GM18519 (cell line): ENCODE results near the gene ZNF32.
A peak's percentile ranks its signal among the peaks of the same experiment; 100 is the strongest.

Source experiments
- ATAC-seq: cut with Tn5 transposase; IDR thresholded peaks from one replicate; pipeline ENCODE4 v1.9.1; 2021; ENCODE audit warnings: mild to moderate bottlenecking, moderate library complexity; ENCODE audit not compliant: unreplicated experiment, low FRiP score

The ZNF32 gene

DNA sequence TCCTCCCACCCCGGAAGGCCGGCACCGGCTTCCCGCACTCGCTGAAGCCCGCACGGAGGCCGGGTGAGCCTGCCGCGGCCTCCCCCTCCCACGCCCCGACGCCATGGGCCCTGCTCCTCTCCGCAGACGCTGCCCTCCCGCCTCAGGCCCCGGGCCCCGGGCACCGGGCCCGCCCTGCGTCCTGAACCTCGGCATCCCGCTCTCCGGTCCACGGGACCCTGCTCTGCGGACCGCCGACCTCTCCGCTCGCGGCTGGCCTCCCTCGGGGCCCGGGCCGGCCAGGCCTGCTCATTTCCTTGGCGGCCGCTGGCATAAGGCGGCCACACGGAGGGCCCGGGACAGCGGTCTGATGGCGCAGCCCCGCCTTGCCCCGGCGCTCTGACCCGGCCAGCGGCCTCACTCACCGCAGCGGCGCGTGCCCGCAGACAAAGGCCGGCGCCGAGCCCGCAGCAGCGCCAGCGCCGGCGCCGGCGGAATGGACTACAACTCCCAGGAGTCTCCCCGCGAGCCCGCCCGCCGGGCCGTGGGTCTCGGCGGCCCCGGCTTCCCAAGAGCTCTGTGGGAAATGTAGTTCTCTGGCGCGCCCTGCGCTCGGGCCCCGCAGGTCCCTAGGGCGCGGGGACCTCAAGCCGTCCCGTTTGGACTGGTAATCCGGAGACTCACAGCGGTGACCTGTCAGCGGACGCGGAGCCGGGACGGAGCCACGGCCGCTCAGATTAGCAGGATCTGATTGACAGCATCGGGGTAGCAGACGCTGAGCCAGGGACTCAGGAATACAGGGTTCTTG lies at the start of gene ZNF32:
ZNF32 (minus strand) TSS at position 484 of the 787 bp plus-strand sequence. CDS start 2,748 bp downstream, outside the sequence.
- ATAC-seq, result peak; percentile 98

GRCh38 chr10:43698156-43698555 lies 49.5 kb upstream of the ZNF32 start:
- no peak for ATAC-seq

GRCh38 chr10:43696909-43697483 lies 48.3 kb upstream of the ZNF32 start:
- ATAC-seq, result no peak

- ATAC-seq, result no peak
Observed at GRCh38 chr10:43695730-43696129, 47.0 kb upstream of the ZNF32 start.

GRCh38 chr10:43695321-43695720 lies 46.6 kb upstream of the ZNF32 start:
- ATAC-seq, result no peak

- ATAC-seq, result no peak
Observed at GRCh38 chr10:43694526-43694925, 45.8 kb upstream of the ZNF32 start.

- no peak for ATAC-seq
Observed at GRCh38 chr10:43693602-43694001, 44.9 kb upstream of the ZNF32 start.

DNA sequence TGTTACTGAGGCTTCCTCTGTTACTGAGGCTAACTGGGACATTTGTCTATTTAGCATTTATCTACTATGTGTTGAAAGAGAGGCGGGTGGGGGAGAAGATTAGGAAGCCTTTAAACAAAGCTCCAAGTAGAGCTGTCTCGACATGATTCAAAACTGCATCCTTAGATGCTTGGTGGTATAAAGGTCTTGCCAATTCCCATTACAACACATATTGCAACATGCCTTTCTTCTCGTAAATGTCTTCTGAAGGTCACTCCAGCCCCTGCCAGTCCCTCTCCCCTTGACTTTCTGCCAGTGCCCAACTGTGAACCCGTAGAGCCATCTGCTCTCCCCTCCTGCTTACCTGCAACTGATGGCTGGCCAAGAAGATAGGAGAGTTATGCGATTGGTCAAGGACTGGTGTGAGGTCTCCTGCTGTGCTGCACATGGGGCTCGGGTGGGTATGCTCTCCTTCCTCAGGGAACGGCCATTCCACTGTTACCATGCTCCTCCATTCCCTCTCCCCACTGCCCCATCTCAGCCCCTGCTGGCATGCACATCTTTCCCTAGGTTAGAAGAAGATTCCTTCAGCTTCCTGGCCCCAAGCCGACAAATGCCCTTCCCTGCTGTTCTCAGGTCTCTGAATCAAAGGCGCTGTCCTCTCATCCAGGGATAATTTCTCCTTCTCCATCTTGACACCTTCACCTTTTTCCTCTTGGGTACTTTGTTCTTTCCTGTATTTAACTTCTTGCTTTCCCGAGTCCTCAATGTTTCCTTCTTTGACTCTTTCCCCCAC lies 43.6 kb upstream of the ZNF32 start:
- ATAC-seq, result no peak

DNA sequence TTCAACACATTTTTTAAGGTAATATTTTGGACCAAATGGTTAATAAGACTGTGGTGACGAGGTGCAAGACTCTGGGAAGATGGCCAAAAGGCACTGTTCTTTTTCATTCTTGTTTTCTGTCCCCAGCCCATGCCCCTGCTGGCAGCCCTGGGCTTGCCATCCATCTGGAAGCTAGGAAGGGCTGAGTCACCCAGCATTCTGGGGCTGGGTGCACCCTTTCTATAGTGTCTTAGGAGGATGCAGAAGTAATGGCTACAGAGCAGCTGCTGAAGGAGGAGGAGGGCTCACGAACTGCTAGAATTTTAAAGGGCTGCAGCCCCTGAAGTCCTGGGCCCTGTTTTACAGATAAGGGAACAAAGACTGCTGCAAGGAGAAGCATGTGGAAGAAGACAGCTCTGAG lies 42.8 kb upstream of the ZNF32 start:
- ATAC-seq, result no peak

GRCh38 chr10:43689955-43690771 lies 41.5 kb upstream of the ZNF32 start:
- ATAC-seq, result peak; percentile 88

DNA sequence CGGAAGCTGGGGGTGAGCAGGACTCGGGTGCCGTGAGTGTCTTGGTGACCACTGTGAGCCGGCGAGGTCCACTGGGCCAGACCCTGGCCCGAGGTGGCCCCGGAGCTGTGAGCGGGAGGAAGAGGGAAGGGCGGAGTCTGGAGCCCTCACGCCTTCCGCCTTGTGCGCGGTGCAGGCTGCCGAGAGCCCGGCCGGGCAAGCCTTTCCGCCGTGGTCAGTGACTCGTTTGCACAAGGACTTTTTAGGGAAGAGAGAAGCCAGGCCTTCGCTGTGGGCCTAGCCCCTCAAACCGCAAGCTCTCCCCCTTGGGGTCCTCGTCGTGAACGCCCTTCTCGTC lies 40.9 kb upstream of the ZNF32 start:
- ATAC-seq, result peak; percentile 27

GRCh38 chr10:43689007-43689491 lies 40.4 kb upstream of the ZNF32 start:
- ATAC-seq, result no peak

DNA sequence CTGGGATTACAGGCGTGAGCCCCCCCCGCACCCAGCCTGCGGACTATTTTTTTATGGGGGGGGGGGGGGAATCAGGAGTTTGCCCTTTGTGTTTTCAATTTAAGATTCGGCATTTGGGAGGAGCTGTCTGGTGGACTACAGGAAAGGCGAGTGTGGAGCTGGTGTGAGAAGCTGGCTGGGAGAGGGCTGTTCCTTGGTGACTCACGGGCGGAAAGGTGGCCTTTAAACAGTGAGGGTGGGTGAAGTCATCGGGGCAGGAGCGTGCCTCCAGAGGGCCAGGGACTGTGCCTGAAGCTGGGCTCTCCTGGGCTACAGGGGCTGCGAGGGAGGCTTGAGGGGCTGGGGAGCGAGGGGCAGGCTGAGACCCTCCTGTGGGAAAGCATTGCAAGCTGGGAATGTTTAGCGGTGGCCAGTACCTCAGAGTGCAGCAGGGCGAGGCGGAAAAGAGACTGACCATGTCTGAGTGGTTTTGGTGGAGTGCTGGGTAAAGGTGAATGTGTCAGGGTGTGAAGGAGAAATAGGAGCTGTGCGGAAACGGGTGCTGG lies 39.7 kb upstream of the ZNF32 start:
- no peak for ATAC-seq

- ATAC-seq, result no peak
Observed at GRCh38 chr10:43687373-43687772, 38.7 kb upstream of the ZNF32 start.

- ATAC-seq, result no peak
Observed at GRCh38 chr10:43686414-43686813, 37.7 kb upstream of the ZNF32 start.

- no peak for ATAC-seq
Observed at GRCh38 chr10:43685744-43686143, 37.1 kb upstream of the ZNF32 start.

GRCh38 chr10:43684292-43684559 lies 35.5 kb upstream of the ZNF32 start:
- ATAC-seq, result no peak

DNA sequence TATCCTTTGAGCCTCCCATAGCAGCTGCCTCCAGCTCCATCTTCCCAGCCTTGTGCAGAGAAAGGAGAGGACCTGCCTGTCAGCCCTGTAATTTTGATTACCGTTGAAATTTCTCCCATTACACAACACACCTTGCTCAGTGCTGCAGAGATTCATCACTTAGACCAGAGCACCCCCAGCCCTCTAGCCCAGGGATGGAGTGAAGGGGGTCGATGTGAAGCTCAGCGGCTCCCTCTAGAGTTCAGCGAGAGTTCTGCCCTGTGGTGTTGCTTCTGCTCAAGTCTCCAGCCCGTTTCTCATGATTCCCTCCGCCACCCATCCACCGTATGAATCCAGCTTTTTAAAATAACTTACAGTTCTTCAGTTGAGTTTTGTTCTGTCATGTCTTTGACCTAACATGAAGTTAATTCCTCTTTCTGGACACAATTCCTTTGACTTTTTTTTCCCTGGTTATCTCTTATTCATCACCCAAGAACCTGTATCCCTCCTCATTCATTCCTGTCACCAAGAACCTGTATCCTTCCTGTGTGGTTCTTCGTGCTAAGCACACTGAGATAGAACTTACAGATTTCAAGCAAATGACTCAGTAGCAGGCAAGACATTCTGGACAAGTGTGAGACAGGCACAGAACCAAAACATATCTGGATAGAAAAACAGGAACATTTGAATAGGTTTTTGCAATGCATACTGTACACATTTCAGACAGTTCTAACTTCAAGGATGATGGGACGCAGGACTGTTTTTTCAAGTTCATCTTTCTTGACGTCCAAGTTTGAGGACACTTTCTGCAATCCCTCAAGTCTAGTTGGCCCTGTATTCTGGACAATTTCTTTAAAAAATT lies 35.0 kb upstream of the ZNF32 start:
- ATAC-seq, result no peak

GRCh38 chr10:43682956-43683355 lies 34.3 kb upstream of the ZNF32 start:
- no peak for ATAC-seq

- no peak for ATAC-seq
Observed at GRCh38 chr10:43681721-43682120, 33.0 kb upstream of the ZNF32 start.
